Muscle of leg (tissue), 11 donors: ENCODE data around the gene DTNB. TPM values are rescaled to one million over a fixed set of nuclear protein-coding genes. Genes with fewer than 3 reads are reported as not detected.
"Not testable (repeated sequence)": the region's sequence is repeated elsewhere in the genome, so short reads cannot be mapped to it uniquely, and the experiment has no call there.

Experiments used
- DNase-seq: peaks from one replicate; pipeline ENCODE4 v3.0.0; 2013
- H3K27ac ChIP-seq: one replicate; pipeline ENCODE4 v1.5.1; 2013; ENCODE audit warnings: mild to moderate bottlenecking, low read length, control low read depth
- H3K27me3 ChIP-seq: one replicate; pipeline ENCODE4 v1.6.1; 2013; ENCODE audit warnings: low read length; ENCODE audit not compliant: control insufficient read depth, insufficient read depth
- H3K36me3 ChIP-seq: one replicate; pipeline ENCODE4 v1.6.1; 2013; ENCODE audit warnings: low read length; ENCODE audit not compliant: control insufficient read depth, insufficient read depth
- H3K4me1 ChIP-seq: one replicate; pipeline ENCODE4 v1.6.1; 2013; ENCODE audit warnings: low read length; ENCODE audit not compliant: control insufficient read depth, insufficient read depth
- H3K4me3 ChIP-seq: one replicate; pipeline ENCODE4 v1.5.1; 2013; ENCODE audit warnings: low read length, control low read depth
- H3K9me3 ChIP-seq: replicated peaks from 2 replicates; pipeline ENCODE4 v1.6.1; 2013; ENCODE audit warnings: low read depth, low read length; ENCODE audit not compliant: control insufficient read depth
- WGBS: methylation state at CpG from one replicate; pipeline ENCODE4 v1.1.5; 2013; ENCODE audit warnings: missing lambda C conversion rate; ENCODE audit not compliant: insufficient coverage; 5-methylcytosine and 5-hydroxymethylcytosine counted together
- polyA plus RNA-seq, 8 donors: library from polyadenylated mRNA; unstranded; fragments of 120-200 nt; gene quantifications; one replicate each; pipeline versions ENCODE4 v1.2.1 to v1.2.3, GENCODE V29; 2013; ENCODE audit warnings: inconsistent platforms in 1 of 8, low replicate concordance in 1 of 8; ENCODE audit not compliant: insufficient read length in 8 of 8, insufficient read depth in 1 of 8
- total RNA-seq: library from RNA; stranded (reverse); fragments of 120-200 nt; gene quantifications from one replicate; pipeline ENCODE4 v1.2.4, GENCODE V29; 2013

Gene DTNB
- total and polyA plus RNA-seq, 9 donors = 3.7 to 6.7 (median 5.3) TPM

DNA sequence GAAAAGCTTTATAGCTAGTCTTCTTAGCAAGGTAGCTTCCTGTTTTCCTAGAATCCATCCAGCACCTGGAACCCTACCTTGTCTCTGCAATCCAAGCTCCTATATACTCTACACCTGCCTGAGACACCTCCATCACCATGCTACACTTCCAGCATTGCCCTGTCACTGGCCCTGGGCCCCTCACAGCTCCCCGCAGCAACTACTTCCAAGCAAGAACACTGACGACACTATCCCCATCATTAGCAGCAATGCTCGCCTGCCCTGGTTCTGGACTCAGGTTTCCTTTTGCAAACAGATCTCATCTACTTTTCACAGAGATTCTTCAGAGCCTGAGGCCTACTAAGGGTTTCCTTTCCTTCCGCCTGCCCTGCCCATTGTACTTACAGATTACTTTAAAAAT lies 121.1 kb downstream of the DTNB start:
- Histone ChIP-seq H3K27ac (no peak overlapping the region), H3K4me3 (no peak overlapping the region), H3K9me3 (no peaks in the 10 kb centered on the region), H3K4me1 (peaks cover 4% of the 10 kb centered on the region), H3K27me3 (no peaks in the 10 kb centered on the region), H3K36me3 (no peaks in the 10 kb centered on the region)
- no peak for DNase-seq
- 84% methylated on average over 3 of the region's 4 CpGs for WGBS

GRCh38 chr2:25551316-25551715 lies 122.1 kb downstream of the DTNB start:
- Histone ChIP-seq H3K9me3 (no peaks in the 10 kb centered on the region), H3K27ac (no peak overlapping the region), H3K36me3 (no peaks in the 10 kb centered on the region), H3K27me3 (no peaks in the 10 kb centered on the region), H3K4me1 (peaks cover 4% of the 10 kb centered on the region), H3K4me3 (no peak overlapping the region)
- no peak for DNase-seq
- 20% methylated on average over 1 of the region's 2 CpGs for WGBS

GRCh38 chr2:25549571-25549970 lies 123.8 kb downstream of the DTNB start:
- H3K4me3 ChIP-seq, DNase-seq, H3K36me3 ChIP-seq, H3K27me3 ChIP-seq, H3K27ac ChIP-seq, H3K4me1 ChIP-seq, H3K9me3 ChIP-seq: not testable (repeated sequence)
- no CpG with 5 or more reads among the region's 2 CpGs for WGBS

DNA sequence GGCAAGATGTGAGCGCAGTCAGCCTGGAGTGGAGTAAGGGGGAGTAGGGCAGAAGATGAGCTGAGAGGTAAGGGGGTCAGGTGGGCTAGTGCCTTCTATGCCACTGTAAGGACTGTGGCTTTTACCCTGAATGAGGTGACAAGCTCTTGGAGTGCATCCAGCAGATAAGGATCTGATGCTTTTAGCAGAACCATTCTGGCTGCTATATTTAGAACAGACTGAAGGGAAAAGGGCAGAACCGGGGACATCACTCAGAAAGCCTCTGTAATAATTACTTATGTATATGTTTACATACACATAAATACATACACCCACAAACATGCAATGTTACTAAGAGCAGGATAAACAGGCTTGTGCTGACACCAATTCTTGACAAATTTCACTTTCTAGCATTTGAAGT lies 124.8 kb downstream of the DTNB start:
- no peak for DNase-seq
- Histone ChIP-seq H3K9me3 (no peaks in the 10 kb centered on the region), H3K4me1 (peaks cover 4% of the 10 kb centered on the region), H3K4me3 (no peak overlapping the region), H3K27ac (no peak overlapping the region), H3K27me3 (no peaks in the 10 kb centered on the region), H3K36me3 (no peaks in the 10 kb centered on the region)
- 94% methylated on average over 1 of the region's 2 CpGs for WGBS

GRCh38 chr2:25546852-25547251 lies 126.5 kb downstream of the DTNB start:
- Histone ChIP-seq H3K27me3 (no peaks in the 10 kb centered on the region), H3K9me3 (no peaks in the 10 kb centered on the region), H3K4me1 (peaks cover 4% of the 10 kb centered on the region), H3K27ac (no peak overlapping the region), H3K4me3 (no peak overlapping the region), H3K36me3 (no peaks in the 10 kb centered on the region)
- WGBS = no CpG with 5 or more reads among the region's 3 CpGs
- DNase-seq = no peak

DNA sequence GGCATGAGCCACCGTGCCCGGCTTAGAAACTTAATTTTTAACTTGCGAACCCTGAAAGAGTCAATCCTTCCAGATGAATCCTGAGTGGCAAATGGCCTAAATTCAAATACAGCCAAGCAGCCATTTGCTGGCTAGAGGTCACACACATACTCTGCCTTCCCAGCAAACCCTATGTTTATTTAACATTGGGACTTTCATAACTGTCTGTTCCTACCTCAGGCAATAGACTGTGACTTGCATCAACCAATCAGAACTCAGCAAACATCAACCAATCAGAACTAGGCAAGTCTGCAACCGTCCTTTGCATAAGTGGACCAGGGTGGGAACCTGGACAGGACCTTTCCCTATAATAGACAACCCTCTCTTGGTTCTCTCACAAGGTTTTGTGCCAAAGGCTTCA lies 127.5 kb downstream of the DTNB start:
- no peak overlapping the region for H3K27ac ChIP-seq
- peaks cover 4% of the 10 kb centered on the region for H3K4me1 ChIP-seq
- no peaks in the 10 kb centered on the region for H3K9me3 ChIP-seq
- no peaks in the 10 kb centered on the region for H3K36me3 ChIP-seq
- no peaks in the 10 kb centered on the region for H3K27me3 ChIP-seq
- 92% methylated on average over 4 of the region's 4 CpGs for WGBS
- no peak overlapping the region for H3K4me3 ChIP-seq
- DNase-seq = no peak

- H3K27ac ChIP-seq = no peak overlapping the region
Observed at GRCh38 chr2:25544445-25544844, 128.9 kb downstream of the DTNB start.

GRCh38 chr2:25543939-25544338 lies 129.4 kb downstream of the DTNB start:
- H3K27ac ChIP-seq = no peak overlapping the region
- H3K4me1 ChIP-seq = peaks cover 4% of the 10 kb centered on the region
- H3K9me3 ChIP-seq = no peaks in the 10 kb centered on the region
- no peaks in the 10 kb centered on the region for H3K36me3 ChIP-seq
- WGBS = 73% methylated on average over 9 of the region's 10 CpGs
- H3K4me3 ChIP-seq = no peak overlapping the region
- DNase-seq = no peak
- no peaks in the 10 kb centered on the region for H3K27me3 ChIP-seq

More at GRCh38 chr2:25544445-25544844, 128.9 kb downstream of the DTNB start:
- Histone ChIP-seq H3K4me1 (peaks cover 4% of the 10 kb centered on the region), H3K9me3 (no peaks in the 10 kb centered on the region), H3K36me3 (no peaks in the 10 kb centered on the region), H3K27me3 (no peaks in the 10 kb centered on the region), H3K4me3 (no peak overlapping the region)
- no peak for DNase-seq

GRCh38 chr2:25541378-25541777 lies 132.0 kb downstream of the DTNB start:
- Histone ChIP-seq H3K4me3 (no peak overlapping the region), H3K9me3 (no peaks in the 10 kb centered on the region), H3K27ac (no peak overlapping the region), H3K27me3 (no peaks in the 10 kb centered on the region), H3K4me1 (no peaks in the 10 kb centered on the region), H3K36me3 (no peaks in the 10 kb centered on the region)
- no peak for DNase-seq
- WGBS = no CpG with 5 or more reads among the region's 10 CpGs

- Histone ChIP-seq H3K4me1 (no peaks in the 10 kb centered on the region), H3K36me3 (peaks cover 3% of the 10 kb centered on the region), H3K27me3 (no peaks in the 10 kb centered on the region), H3K4me3 (no peak overlapping the region), H3K27ac (no peak overlapping the region), H3K9me3 (peaks cover 2% of the 10 kb centered on the region)
- WGBS = no CpG with 5 or more reads among the region's 3 CpGs
- peak; percentile 67 for DNase-seq
Observed at GRCh38 chr2:25539136-25539535, 134.2 kb downstream of the DTNB start.

DNA sequence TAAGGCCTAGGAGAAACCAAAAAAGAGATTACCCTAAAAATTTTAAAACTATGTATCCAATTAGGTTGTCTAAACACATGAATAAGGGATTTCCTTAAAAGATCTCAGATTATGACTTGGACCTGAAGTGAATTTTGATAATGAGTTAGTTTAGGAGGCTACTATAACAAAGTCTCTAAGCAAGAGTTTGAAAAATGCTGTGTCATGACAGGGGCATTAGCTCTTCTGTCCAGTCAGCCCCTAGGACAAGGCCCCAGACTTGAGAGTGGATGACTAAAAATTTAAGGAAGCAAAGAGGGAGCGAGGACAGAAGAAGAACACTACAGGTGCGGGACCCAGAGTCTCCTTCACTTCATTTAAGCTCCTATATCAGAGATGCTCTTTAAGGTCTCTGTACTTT lies 135.9 kb downstream of the DTNB start:
- H3K36me3 ChIP-seq = peaks cover 3% of the 10 kb centered on the region
- H3K4me1 ChIP-seq = no peaks in the 10 kb centered on the region
- no peak overlapping the region for H3K27ac ChIP-seq
- no peak overlapping the region for H3K4me3 ChIP-seq
- DNase-seq = no peak
- peaks cover 2% of the 10 kb centered on the region for H3K9me3 ChIP-seq
- WGBS = no CpG with 5 or more reads among the region's 2 CpGs
- no peaks in the 10 kb centered on the region for H3K27me3 ChIP-seq
